Activated CD4-positive, alpha-beta memory T cell treated with anti-CD3 and anti-CD28 coated beads for 36 hours (primary cell): ENCODE data around the gene MAP7D2. TPM values are rescaled to one million over a fixed set of nuclear protein-coding genes. Genes with fewer than 3 reads are reported as not detected.

Experiments used
- CTCF ChIA-PET: fragments of 350-600 bp; sonication (Branson Sonifier 250); formaldehyde crosslinking; loops from one replicate; lab custom pipeline; 2021; ENCODE audit warnings: antibody characterized with exemption, inconsistent platforms; lab: Charles Lee
- POLR2A ChIA-PET: fragments of 350-600 bp; sonication (Branson Sonifier 250); formaldehyde crosslinking; loops from one replicate; lab custom pipeline; 2021; ENCODE audit warnings: antibody characterized with exemption; lab: Charles Lee
- DNase-seq: peaks from one replicate; pipeline ENCODE4 v3.0.0-alpha.2; 2020
- H3K27ac Mint-ChIP-seq: one replicate; pipeline ENCODE4 v1.8.0; 2021; ENCODE audit warnings: mixed read lengths
- H3K27me3 Mint-ChIP-seq: one replicate; pipeline ENCODE4 v1.8.0; 2021; ENCODE audit warnings: mixed read lengths
- H3K36me3 Mint-ChIP-seq: one replicate; pipeline ENCODE4 v1.8.0; 2021; ENCODE audit warnings: mixed read lengths
- H3K4me1 Mint-ChIP-seq: one replicate; pipeline ENCODE4 v1.8.0; 2021; ENCODE audit warnings: low read depth, mixed read lengths
- H3K4me3 Mint-ChIP-seq: one replicate; pipeline ENCODE4 v1.8.0; 2021; ENCODE audit warnings: mild to moderate bottlenecking, mixed read lengths
- H3K9me3 Mint-ChIP-seq: one replicate; pipeline ENCODE4 v1.8.0; 2021; ENCODE audit warnings: mixed read lengths
- intact Hi-C: fragments of 100-400 bp; cut with micrococcal nuclease; formaldehyde crosslinking; loops from one replicate; pipeline ENCODE4 v1.15.1; 2023
- total RNA-seq, 2 experiments: library from RNA; stranded (reverse); gene quantifications; one replicate each; pipeline ENCODE4 v1.2.3, GENCODE V29; 2021

MAP7D2 gene
- total RNA-seq, 2 experiments from 2014 or later = 0.22 to 0.24 TPM

- intact Hi-C loops = no loop called here
- H3K27me3 Mint-ChIP-seq = no peaks in the 10 kb centered on the region
- CTCF ChIA-PET = interaction anchor here (2.0 kb wide), 1 partner anchor 17 kb away, joined by 4 read pairs; no protein-coding TSS in a partner anchor
- H3K27ac Mint-ChIP-seq = no peak overlapping the region
- no peaks in the 10 kb centered on the region for H3K9me3 Mint-ChIP-seq
- peaks cover 3% of the 10 kb centered on the region for H3K4me1 Mint-ChIP-seq
- no peak for DNase-seq
- H3K4me3 Mint-ChIP-seq = no peak overlapping the region
- H3K36me3 Mint-ChIP-seq = no peaks in the 10 kb centered on the region
- POLR2A ChIA-PET = no interaction called here
Measured at GRCh38 chrX:20060961-20061748, 55.6 kb downstream of the MAP7D2 start.

GRCh38 chrX:20059467-20060128, 57.1 kb downstream of the MAP7D2 start:
- POLR2A ChIA-PET = no interaction called here
- no peak overlapping the region for H3K4me3 Mint-ChIP-seq
- no peak overlapping the region for H3K27ac Mint-ChIP-seq
- no peaks in the 10 kb centered on the region for H3K36me3 Mint-ChIP-seq
- no peak for DNase-seq
- H3K4me1 Mint-ChIP-seq = peaks cover 3% of the 10 kb centered on the region
- CTCF ChIA-PET = no interaction called here
- H3K9me3 Mint-ChIP-seq = no peaks in the 10 kb centered on the region
- intact Hi-C loops = no loop called here
- H3K27me3 Mint-ChIP-seq = no peaks in the 10 kb centered on the region

GRCh38 chrX:20057479-20057878, 59.2 kb downstream of the MAP7D2 start:
- POLR2A ChIA-PET = no interaction called here
- Mint-ChIP-seq H3K9me3 (no peaks in the 10 kb centered on the region), H3K4me1 (peaks cover 3% of the 10 kb centered on the region), H3K27ac (no peak overlapping the region), H3K27me3 (no peaks in the 10 kb centered on the region), H3K4me3 (no peak overlapping the region), H3K36me3 (no peaks in the 10 kb centered on the region)
- no peak for DNase-seq
- intact Hi-C loops = no loop called here
- CTCF ChIA-PET = no interaction called here

GRCh38 chrX:20056704-20057103, 60.0 kb downstream of the MAP7D2 start:
- intact Hi-C loops = no loop called here
- POLR2A ChIA-PET = no interaction called here
- CTCF ChIA-PET = no interaction called here
- no peak overlapping the region for H3K27ac Mint-ChIP-seq
- no peak for DNase-seq
- peaks cover 2% of the 10 kb centered on the region for H3K4me1 Mint-ChIP-seq
- no peaks in the 10 kb centered on the region for H3K36me3 Mint-ChIP-seq
- no peaks in the 10 kb centered on the region for H3K9me3 Mint-ChIP-seq
- H3K4me3 Mint-ChIP-seq = no peak overlapping the region
- no peaks in the 10 kb centered on the region for H3K27me3 Mint-ChIP-seq

- no peaks in the 10 kb centered on the region for H3K9me3 Mint-ChIP-seq
- DNase-seq = no peak
- intact Hi-C loops = no loop called here
- ChIA-PET POLR2A (no interaction called here), CTCF (no interaction called here)
- H3K4me1 Mint-ChIP-seq = no peaks in the 10 kb centered on the region
- H3K27ac Mint-ChIP-seq = no peak overlapping the region
- no peaks in the 10 kb centered on the region for H3K27me3 Mint-ChIP-seq
- no peak overlapping the region for H3K4me3 Mint-ChIP-seq
- no peaks in the 10 kb centered on the region for H3K36me3 Mint-ChIP-seq
Measured at GRCh38 chrX:20053537-20053936, 63.2 kb downstream of the MAP7D2 start.

- Mint-ChIP-seq H3K36me3 (no peaks in the 10 kb centered on the region), H3K9me3 (no peaks in the 10 kb centered on the region), H3K27ac (no peak overlapping the region), H3K27me3 (no peaks in the 10 kb centered on the region), H3K4me3 (no peak overlapping the region), H3K4me1 (no peaks in the 10 kb centered on the region)
- ChIA-PET POLR2A (no interaction called here), CTCF (interaction anchor here (1.4 kb wide), 1 partner anchor 142 kb away, joined by 4 read pairs; no protein-coding TSS in a partner anchor)
- intact Hi-C loops = no loop called here
- no peak for DNase-seq
Measured at GRCh38 chrX:20046864-20047263, 69.8 kb downstream of the MAP7D2 start.

GRCh38 chrX:20046223-20046622, 70.5 kb downstream of the MAP7D2 start:
- ChIA-PET CTCF (interaction anchor here (1.4 kb wide), 1 partner anchor 141 kb away, joined by 4 read pairs; no protein-coding TSS in a partner anchor), POLR2A (no interaction called here)
- intact Hi-C loops = no loop called here
- Mint-ChIP-seq H3K4me3 (no peak overlapping the region), H3K27ac (no peak overlapping the region), H3K9me3 (no peaks in the 10 kb centered on the region), H3K4me1 (no peaks in the 10 kb centered on the region), H3K27me3 (no peaks in the 10 kb centered on the region), H3K36me3 (no peaks in the 10 kb centered on the region)
- DNase-seq = no peak

GRCh38 chrX:20042221-20042620, 74.5 kb downstream of the MAP7D2 start:
- Mint-ChIP-seq H3K4me1 (no peaks in the 10 kb centered on the region), H3K9me3 (no peaks in the 10 kb centered on the region), H3K4me3 (no peak overlapping the region), H3K27ac (no peak overlapping the region), H3K36me3 (no peaks in the 10 kb centered on the region), H3K27me3 (no peaks in the 10 kb centered on the region)
- intact Hi-C loops = no loop called here
- DNase-seq = no peak
- CTCF ChIA-PET = no interaction called here
- POLR2A ChIA-PET = no interaction called here

GRCh38 chrX:20038966-20039365, 77.7 kb downstream of the MAP7D2 start:
- Mint-ChIP-seq H3K27ac (no peak overlapping the region), H3K9me3 (no peaks in the 10 kb centered on the region), H3K4me3 (no peak overlapping the region), H3K36me3 (no peaks in the 10 kb centered on the region), H3K27me3 (no peaks in the 10 kb centered on the region), H3K4me1 (no peaks in the 10 kb centered on the region)
- ChIA-PET CTCF (no interaction called here), POLR2A (no interaction called here)
- DNase-seq = no peak
- intact Hi-C loops = no loop called here

GRCh38 chrX:20037186-20037585, 79.5 kb downstream of the MAP7D2 start:
- CTCF ChIA-PET = no interaction called here
- Mint-ChIP-seq H3K9me3 (no peaks in the 10 kb centered on the region), H3K4me1 (no peaks in the 10 kb centered on the region), H3K27me3 (no peaks in the 10 kb centered on the region), H3K4me3 (no peak overlapping the region), H3K36me3 (no peaks in the 10 kb centered on the region), H3K27ac (no peak overlapping the region)
- intact Hi-C loops = no loop called here
- DNase-seq = no peak
- POLR2A ChIA-PET = no interaction called here

- H3K36me3 Mint-ChIP-seq = no peaks in the 10 kb centered on the region
- H3K27ac Mint-ChIP-seq = no peak overlapping the region
- no peak overlapping the region for H3K4me3 Mint-ChIP-seq
- CTCF ChIA-PET = interaction anchor here (0.6 kb wide), 1 partner anchor 52 kb away, joined by 3 read pairs; no protein-coding TSS in a partner anchor
- no peak for DNase-seq
- H3K9me3 Mint-ChIP-seq = no peaks in the 10 kb centered on the region
- POLR2A ChIA-PET = no interaction called here
- no peaks in the 10 kb centered on the region for H3K27me3 Mint-ChIP-seq
- intact Hi-C loops = no loop called here
- peaks cover 2% of the 10 kb centered on the region for H3K4me1 Mint-ChIP-seq
Measured at GRCh38 chrX:20032201-20032600, 84.5 kb downstream of the MAP7D2 start.

GRCh38 chrX:20029728-20030127, 87.0 kb downstream of the MAP7D2 start:
- H3K36me3 Mint-ChIP-seq = no peaks in the 10 kb centered on the region
- DNase-seq = no peak
- no peak overlapping the region for H3K4me3 Mint-ChIP-seq
- H3K27me3 Mint-ChIP-seq = no peaks in the 10 kb centered on the region
- no peaks in the 10 kb centered on the region for H3K9me3 Mint-ChIP-seq
- ChIA-PET CTCF (no interaction called here), POLR2A (no interaction called here)
- intact Hi-C loops = no loop called here
- H3K27ac Mint-ChIP-seq = no peak overlapping the region
- peaks cover 2% of the 10 kb centered on the region for H3K4me1 Mint-ChIP-seq
